Fibroblast of the aortic adventitia (primary cell): ENCODE data around the gene PLCH1. TPM values are rescaled to one million over a fixed set of nuclear protein-coding genes. Genes with fewer than 3 reads are reported as not detected.
A peak's percentile ranks its signal among the peaks of the same experiment; 100 is the strongest.

ENCODE experiments used
- DNase-seq: peaks from one replicate; pipeline ENCODE4 v3.0.0-alpha.2; 2010; ENCODE audit warnings: low read depth
- H3K4me3 ChIP-seq: 2 replicates; pipeline ENCODE4 v1.5.1; 2011; ENCODE audit warnings: low read depth, mild to moderate bottlenecking, control low read depth, low read length, moderate library complexity
- CTCF ChIP-seq: IDR thresholded peaks from 2 replicates; pipeline ENCODE4 v1.5.1; 2011; ENCODE audit warnings: mild to moderate bottlenecking, low read length, control low read depth, inconsistent platforms; ENCODE audit not compliant: insufficient read depth
- total RNA-seq: library from RNA; depleted of rRNA; stranded (reverse); fragments of >200 nt; gene quantifications from 2 replicates; pipeline ENCODE4 v1.2.3, GENCODE V29; 2012; ENCODE audit warnings: low replicate concordance

PLCH1 gene
- total RNA-seq, 1 donor = 0.09 TPM

- H3K4me3 ChIP-seq = no peak overlapping the region
- DNase-seq = no peak
- TF ChIP-seq CTCF = no peak
Measured at GRCh38 chr3:155673421-155673820, 71.5 kb downstream of the PLCH1 start.

- DNase-seq = no peak
- no peak overlapping the region for H3K4me3 ChIP-seq
- TF ChIP-seq CTCF = no peak
Measured at GRCh38 chr3:155670335-155670734, 74.5 kb downstream of the PLCH1 start.

- no peak for TF ChIP-seq CTCF
- no peak for DNase-seq
- H3K4me3 ChIP-seq = no peak overlapping the region
Measured at GRCh38 chr3:155667988-155668387, 76.9 kb downstream of the PLCH1 start.

GRCh38 chr3:155664925-155665695 lies 79.8 kb downstream of the PLCH1 start:
- no peak for TF ChIP-seq CTCF
- peak; percentile 96 for DNase-seq
- no peak overlapping the region for H3K4me3 ChIP-seq

- no peak overlapping the region for H3K4me3 ChIP-seq
- DNase-seq = no peak
- TF ChIP-seq CTCF = no peak
Measured at GRCh38 chr3:155663467-155664212, 81.2 kb downstream of the PLCH1 start.

- no peak for DNase-seq
- no peak for TF ChIP-seq CTCF
- H3K4me3 ChIP-seq = no peak overlapping the region
Measured at GRCh38 chr3:155661760-155662159, 83.1 kb downstream of the PLCH1 start.
